ENCODE results near the gene CASTOR1.

Gene CASTOR1

DNA sequence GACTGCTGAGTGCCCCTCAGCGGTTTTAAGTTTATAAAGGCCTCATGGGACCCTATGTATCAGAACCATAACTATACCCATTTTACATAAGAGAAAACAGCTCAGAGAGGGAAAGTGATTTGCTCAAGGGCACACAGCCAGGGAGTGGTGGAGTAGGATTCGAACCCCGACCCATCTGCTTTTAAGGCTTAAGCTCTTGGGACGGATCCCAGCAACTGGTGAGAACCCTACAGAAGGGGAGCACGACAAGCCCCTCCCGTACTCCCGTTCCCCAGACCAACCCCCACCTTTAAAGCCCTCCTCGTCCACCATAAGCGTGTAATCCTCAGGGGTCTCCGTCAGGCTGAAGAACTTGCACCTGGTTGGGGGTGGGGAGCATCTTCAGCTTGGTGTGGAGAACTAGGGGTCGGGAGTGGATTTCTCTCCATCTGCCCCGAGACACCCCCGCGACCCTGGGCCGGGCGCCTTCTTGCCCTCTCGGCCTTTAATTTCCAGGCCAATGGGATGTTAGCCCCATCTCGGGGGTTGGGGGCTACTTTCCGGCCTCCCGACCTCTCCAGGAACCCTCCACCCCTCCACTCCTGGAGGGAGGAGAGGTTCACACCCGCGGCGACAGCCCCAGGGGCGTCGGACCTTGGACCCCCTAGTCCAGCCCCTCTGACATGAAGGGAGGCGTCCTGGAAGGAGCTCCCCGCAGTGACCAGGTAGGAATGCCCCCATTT lies 725 bp downstream of the CASTOR1 start:
- Histone ChIP-seq H3K4me2 (peak overlapping the region; percentile 96 to 100 (median 99)), H3K36me3 (peaks cover 9 to 29% (median 19%) of the 10 kb centered on the region in 11 experiments; a peak in 21 of 22 replicates), H3K27me3 (no peaks in the 10 kb centered on the region), H3K9me3 (replicated peaks in 1 of 11) (no peaks in the 10 kb centered on the region), H3K4me3 (peak overlapping the region; percentile 61 to 82 (median 73)), H4K20me1 (peaks cover 0 to 18% (median 0%) of the 10 kb centered on the region in 11 experiments; a peak in 3 of 22 replicates), H3K9ac (peak overlapping the region; percentile 70 to 87 (median 81)), H3K27ac (peak overlapping the region; percentile 36 to 89 (median 78); a peak in 20 of 22 replicates), H3K4me1 (peaks cover 62 to 91% (median 77%) of the 10 kb centered on the region in 10 experiments)
- no peak for TF ChIP-seq Cebpa-rat (IDR thresholded peaks at IDR 0.05)

- H3K27ac ChIP-seq, result peak overlapping the region in 1 of 11 experiments; percentile 66; a peak in 1 of 22 replicates
- no peaks in the 10 kb centered on the region for H3K27me3 ChIP-seq
- peak overlapping the region in 5 of 11 experiments; percentile 33 to 87 (median 83); a peak in 11 of 22 replicates for H3K9ac ChIP-seq
- H4K20me1 ChIP-seq, result peaks cover 0 to 15% (median 0%) of the 10 kb centered on the region in 11 experiments; a peak in 1 of 22 replicates
- peaks cover 62 to 92% (median 81%) of the 10 kb centered on the region in 10 experiments for H3K4me1 ChIP-seq
- no peak for TF ChIP-seq Cebpa-rat (IDR thresholded peaks at IDR 0.05)
- H3K9me3 ChIP-seq (replicated peaks in 1 of 11), result no peaks in the 10 kb centered on the region
- peak overlapping the region; percentile 96 to 100 (median 99) for H3K4me2 ChIP-seq
- peak overlapping the region in 6 of 10 experiments; percentile 69 to 82 (median 78); a peak in 9 of 20 replicates for H3K4me3 ChIP-seq
- peaks cover 3 to 21% (median 12%) of the 10 kb centered on the region in 11 experiments; a peak in 20 of 22 replicates for H3K36me3 ChIP-seq
Observed at GRCh38 chr22:30287648-30288418, 1.5 kb downstream of the CASTOR1 start.

DNA sequence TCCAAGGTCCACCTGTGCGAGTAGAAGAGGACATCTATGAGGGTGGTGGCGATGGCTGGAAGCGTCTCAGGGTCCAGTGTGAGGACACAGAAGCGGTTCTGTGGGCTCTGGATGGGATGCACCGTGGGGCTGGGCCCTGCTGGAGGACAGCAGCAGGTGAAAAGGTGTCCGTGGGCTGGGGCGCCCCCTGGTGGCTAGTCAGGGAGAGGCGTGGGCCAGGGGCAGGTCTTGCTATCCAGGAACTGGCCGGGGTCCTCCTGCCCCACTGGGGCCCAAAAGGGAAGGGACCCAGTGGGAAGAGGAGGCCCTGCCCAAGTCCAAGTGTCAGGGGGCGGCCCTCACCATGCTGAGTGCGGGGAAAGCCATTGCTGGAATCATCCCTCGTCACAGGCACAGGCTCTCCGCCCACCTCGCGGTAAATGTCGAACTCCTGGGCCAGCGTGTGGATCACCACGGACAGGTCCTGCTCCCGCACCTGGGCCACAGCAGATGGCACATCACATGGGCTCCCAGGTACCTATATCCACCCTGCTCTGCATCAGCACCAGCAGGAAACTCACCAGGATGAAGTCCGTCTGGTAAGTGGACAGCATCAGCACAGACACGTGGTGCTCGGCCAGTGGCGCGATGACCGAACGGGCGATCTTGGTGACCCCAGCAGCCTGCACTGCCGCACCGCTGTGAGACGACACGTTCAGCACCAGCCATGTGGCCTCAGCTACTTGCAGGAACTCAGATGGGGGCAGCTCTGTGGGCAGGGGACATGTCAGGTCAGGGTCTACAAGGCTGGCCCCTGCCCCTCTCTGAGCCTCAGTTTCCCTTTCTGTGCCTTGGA lies 2.3 kb downstream of the CASTOR1 start:
- Histone ChIP-seq H3K9me3 (replicated peaks in 1 of 11) (no peaks in the 10 kb centered on the region), H3K36me3 (peaks cover 0 to 13% (median 4%) of the 10 kb centered on the region in 11 experiments; a peak in 12 of 22 replicates), H3K9ac (peak overlapping the region in 1 of 11 experiments; percentile 40; a peak in 1 of 22 replicates), H3K4me1 (peaks cover 62 to 92% (median 80%) of the 10 kb centered on the region in 10 experiments), H3K27me3 (no peaks in the 10 kb centered on the region), H3K4me3 (no peak overlapping the region), H3K4me2 (peak overlapping the region in 3 of 11 experiments; percentile 99 to 100 (median 99); a peak in 6 of 22 replicates), H4K20me1 (peaks cover 0 to 12% (median 0%) of the 10 kb centered on the region in 11 experiments; a peak in 1 of 22 replicates), H3K27ac (peak overlapping the region in 3 of 11 experiments; percentile 84 to 94 (median 93); a peak in 2 of 22 replicates)
- no peak for TF ChIP-seq Cebpa-rat (IDR thresholded peaks at IDR 0.05)

DNA sequence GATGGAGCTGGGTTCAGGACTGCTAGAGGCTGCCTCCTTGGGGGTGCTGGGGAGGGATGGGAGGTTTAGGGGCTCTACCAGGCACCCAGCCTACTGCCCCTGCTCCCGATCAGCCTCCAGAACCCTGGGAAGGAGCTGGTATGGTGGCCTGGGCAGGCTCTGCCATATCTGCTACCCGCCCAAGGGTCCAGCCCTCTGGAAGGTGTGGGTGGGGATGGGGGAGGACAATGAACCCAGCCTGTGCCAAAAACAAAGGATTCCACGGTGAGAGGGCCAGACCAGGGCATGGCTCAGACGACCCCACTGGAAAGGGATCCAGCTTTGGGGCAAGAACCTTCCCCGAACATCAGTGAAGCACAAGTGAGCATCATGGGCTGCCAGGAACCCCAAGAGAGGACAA lies 3.0 kb downstream of the CASTOR1 start:
- peak overlapping the region in 6 of 11 experiments; percentile 4 to 57 (median 28); a peak in 4 of 22 replicates for H3K9ac ChIP-seq
- H3K4me3 ChIP-seq, result no peak overlapping the region
- H3K27ac ChIP-seq, result peak overlapping the region in 10 of 11 experiments; percentile 38 to 94 (median 90); a peak in 15 of 22 replicates
- peaks cover 61 to 92% (median 80%) of the 10 kb centered on the region in 10 experiments for H3K4me1 ChIP-seq
- no peak for TF ChIP-seq Cebpa-rat (IDR thresholded peaks at IDR 0.05)
- H3K4me2 ChIP-seq, result peak overlapping the region in 4 of 11 experiments; percentile 8 to 100 (median 99); a peak in 6 of 22 replicates
- H3K36me3 ChIP-seq, result peaks cover 0 to 11% (median 0%) of the 10 kb centered on the region in 11 experiments; a peak in 1 of 22 replicates
- H4K20me1 ChIP-seq, result 0 out of 22 replicates have a peak, but pooled peaks cover 0 to 7% (median 0%) of the 10 kb centered on the region in 11 experiments
- no peaks in the 10 kb centered on the region for H3K27me3 ChIP-seq
- no peaks in the 10 kb centered on the region for H3K9me3 ChIP-seq (replicated peaks in 1 of 11)

GRCh38 chr22:30285846-30286200 lies 3.5 kb downstream of the CASTOR1 start:
- Histone ChIP-seq H3K27ac (peak overlapping the region in 10 of 11 experiments; percentile 38 to 94 (median 90); a peak in 16 of 22 replicates), H3K36me3 (peaks cover 0 to 11% (median 0%) of the 10 kb centered on the region in 11 experiments; a peak in 1 of 22 replicates), H3K4me3 (no peak overlapping the region), H3K4me2 (peak overlapping the region in 5 of 11 experiments; percentile 14 to 100 (median 99); a peak in 8 of 22 replicates), H3K27me3 (no peaks in the 10 kb centered on the region), H3K9ac (peak overlapping the region in 7 of 11 experiments; percentile 4 to 57 (median 22); a peak in 6 of 22 replicates), H3K4me1 (peaks cover 56 to 92% (median 80%) of the 10 kb centered on the region in 10 experiments), H3K9me3 (replicated peaks in 1 of 11) (no peaks in the 10 kb centered on the region), H4K20me1 (0 out of 22 replicates have a peak, but pooled peaks cover 0 to 7% (median 0%) of the 10 kb centered on the region in 11 experiments)
- no peak for TF ChIP-seq Cebpa-rat (IDR thresholded peaks at IDR 0.05)

DNA sequence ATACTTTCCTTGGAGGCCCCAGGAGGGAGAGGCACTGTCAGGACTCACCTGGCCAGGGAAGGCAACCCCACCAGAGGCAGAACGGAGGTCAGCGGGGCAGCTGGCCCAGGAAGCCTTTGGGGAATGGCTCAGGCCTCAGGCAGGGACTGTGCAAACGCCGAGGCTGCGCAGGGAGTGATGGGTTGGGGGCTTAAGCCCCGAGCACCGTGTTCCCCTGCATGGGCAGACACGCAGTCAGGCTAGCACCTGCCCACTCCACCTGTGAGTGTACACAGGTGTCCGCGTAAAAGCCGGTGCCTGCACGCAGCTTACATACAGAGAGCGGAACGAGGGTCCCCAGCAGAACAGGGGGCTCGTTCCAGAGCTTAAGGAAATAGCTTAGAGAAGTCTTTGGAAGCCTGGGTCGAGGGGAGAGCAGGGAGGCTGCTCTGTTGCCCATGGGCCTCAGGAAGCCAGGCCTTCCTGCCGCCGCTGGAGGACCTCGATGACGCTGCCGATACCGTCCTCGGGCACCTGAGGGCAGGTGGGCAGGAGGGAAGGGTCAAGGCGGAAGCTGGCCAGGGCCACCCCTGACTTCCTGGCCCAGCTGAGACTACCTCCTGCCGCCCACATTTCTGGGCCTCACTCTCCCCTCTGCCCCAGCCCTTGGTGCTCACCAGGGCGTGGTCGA lies 4.0 kb downstream of the CASTOR1 start:
- Histone ChIP-seq H3K4me3 (no peak overlapping the region), H3K27ac (peak overlapping the region in 10 of 11 experiments; percentile 84 to 94 (median 90); a peak in 19 of 22 replicates), H3K4me2 (peak overlapping the region in 5 of 11 experiments; percentile 14 to 100 (median 99); a peak in 10 of 22 replicates), H3K27me3 (no peaks in the 10 kb centered on the region), H4K20me1 (0 out of 22 replicates have a peak, but pooled peaks cover 0 to 7% (median 0%) of the 10 kb centered on the region in 11 experiments), H3K9me3 (replicated peaks in 1 of 11) (no peaks in the 10 kb centered on the region), H3K4me1 (peaks cover 51 to 92% (median 80%) of the 10 kb centered on the region in 10 experiments), H3K9ac (peak overlapping the region in 8 of 11 experiments; percentile 14 to 78 (median 71); a peak in 8 of 22 replicates), H3K36me3 (peaks cover 0 to 11% (median 0%) of the 10 kb centered on the region in 11 experiments; a peak in 1 of 22 replicates)
- TF ChIP-seq Cebpa-rat (IDR thresholded peaks at IDR 0.05), result no peak

DNA sequence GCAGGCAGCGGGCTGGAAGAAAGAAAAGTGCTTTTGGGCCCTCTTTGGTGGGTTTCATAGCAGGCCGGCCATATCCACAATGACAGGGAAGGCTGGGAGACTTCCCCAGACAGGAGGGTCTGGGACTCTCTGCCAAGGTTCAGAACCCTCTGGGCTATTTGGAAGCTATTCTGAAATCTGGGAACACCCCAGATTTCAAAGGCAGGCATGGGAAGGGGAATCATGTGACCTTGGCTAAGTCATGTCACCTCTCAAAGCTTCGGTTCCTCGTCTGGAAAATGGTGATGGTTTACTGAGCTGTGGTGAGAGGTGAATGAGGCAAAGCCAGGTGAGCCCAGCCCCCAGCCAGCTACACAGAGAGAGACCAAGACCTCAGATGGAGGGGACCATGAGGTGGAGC lies 4.6 kb downstream of the CASTOR1 start:
- Histone ChIP-seq H3K36me3 (peaks cover 0 to 11% (median 0%) of the 10 kb centered on the region in 11 experiments; a peak in 1 of 22 replicates), H3K4me2 (peak overlapping the region in 9 of 11 experiments; percentile 94 to 100 (median 98); a peak in 16 of 22 replicates), H4K20me1 (0 out of 22 replicates have a peak, but pooled peaks cover 0 to 7% (median 0%) of the 10 kb centered on the region in 11 experiments), H3K9ac (peak overlapping the region; percentile 71 to 78 (median 76); a peak in 18 of 22 replicates), H3K9me3 (replicated peaks in 1 of 11) (no peaks in the 10 kb centered on the region), H3K4me1 (peaks cover 49 to 92% (median 80%) of the 10 kb centered on the region in 10 experiments), H3K4me3 (no peak overlapping the region), H3K27me3 (no peaks in the 10 kb centered on the region), H3K27ac (peak overlapping the region; percentile 74 to 94 (median 90); a peak in 21 of 22 replicates)
- no peak for TF ChIP-seq Cebpa-rat (IDR thresholded peaks at IDR 0.05)
